GM19193 (cell line): ENCODE data around the gene RBM4.

Experiments used
- POLR2A ChIP-seq: IDR thresholded peaks from 4 replicates; pipeline ENCODE4 v1.6.1; 2011; ENCODE audit not compliant: insufficient read depth, insufficient read length; ENCODE audit errors: extremely low read depth

RBM4 gene

GRCh38 chr11:66612458-66612857 lies 26.0 kb upstream of the RBM4 start:
- no peak for TF ChIP-seq POLR2A

GRCh38 chr11:66614073-66614472 lies 24.4 kb upstream of the RBM4 start:
- TF ChIP-seq POLR2A, result no peak

GRCh38 chr11:66616379-66617154 lies 21.9 kb upstream of the RBM4 start, which contains the start of gene RBM14:
TSS of gene RBM14 (plus strand) at chr11:66616630. CDS start at chr11:66616721, 91 bp downstream.
- TF ChIP-seq POLR2A, result peak; percentile 99

GRCh38 chr11:66617155-66617834 lies 21.2 kb upstream of the RBM4 start:
- TF ChIP-seq POLR2A, result no peak

- TF ChIP-seq POLR2A, result no peak
Measured at GRCh38 chr11:66619080-66619554, 19.4 kb upstream of the RBM4 start.

GRCh38 chr11:66624450-66624849 lies 14.1 kb upstream of the RBM4 start:
- no peak for TF ChIP-seq POLR2A

- no peak for TF ChIP-seq POLR2A
Measured at GRCh38 chr11:66625041-66625751, 13.3 kb upstream of the RBM4 start.

GRCh38 chr11:66625752-66626149 lies 12.8 kb upstream of the RBM4 start:
- peak; percentile 21 for TF ChIP-seq POLR2A

GRCh38 chr11:66626382-66626781 lies 12.1 kb upstream of the RBM4 start:
- no peak for TF ChIP-seq POLR2A

GRCh38 chr11:66626926-66627325 lies 11.6 kb upstream of the RBM4 start:
- TF ChIP-seq POLR2A, result no peak

- TF ChIP-seq POLR2A, result no peak
Measured at GRCh38 chr11:66628061-66628603, 10.4 kb upstream of the RBM4 start.

GRCh38 chr11:66629356-66629755 lies 9.1 kb upstream of the RBM4 start:
- TF ChIP-seq POLR2A, result no peak

- no peak for TF ChIP-seq POLR2A
Measured at GRCh38 chr11:66631883-66632282, 6.6 kb upstream of the RBM4 start.

- TF ChIP-seq POLR2A, result no peak
Measured at GRCh38 chr11:66632952-66633351, 5.6 kb upstream of the RBM4 start.

GRCh38 chr11:66636411-66636810 lies 2.1 kb upstream of the RBM4 start:
- TF ChIP-seq POLR2A, result no peak
